ENCODE measurements around the gene CEP128. TPM values are rescaled to one million over a fixed set of nuclear protein-coding genes. Genes with fewer than 3 reads are reported as not detected.
A peak's percentile ranks its signal among the peaks of the same experiment; 100 is the strongest.

The CEP128 gene
- total RNA-seq, 4 donors from 2014 or later, result 1.9 to 9.7 (median 4.0) TPM

DNA sequence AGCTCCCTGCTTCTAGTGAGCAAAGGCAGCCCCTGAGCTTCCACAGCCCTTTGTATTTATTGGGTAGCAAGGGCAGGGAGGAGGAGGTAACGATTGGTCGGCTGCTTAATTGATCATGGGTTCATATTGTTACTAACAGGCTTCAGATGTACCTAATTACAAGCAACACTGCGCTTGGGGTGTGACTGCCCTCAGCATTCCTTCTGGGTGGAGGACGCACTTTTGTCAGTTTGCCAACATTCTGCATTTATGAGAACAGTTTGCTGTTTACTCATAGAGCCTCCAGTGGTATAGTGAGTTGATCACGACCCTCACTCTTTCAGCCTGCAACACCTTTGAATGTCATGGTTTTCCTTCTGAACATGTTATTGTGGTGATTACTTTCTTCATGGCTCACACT is 23.5 kb upstream of the CEP128 start:
- H3K4me3 ChIP-seq, result no peak overlapping the region
- WGBS, 2 donors (ENCODE audit: low coverage in 1 of 2), result 52 to 70% methylated on average over 1 to 5 of the region's 5 CpGs
- no peaks in the 10 kb centered on the region for H3K9me3 ChIP-seq
- no peaks in the 10 kb centered on the region for H3K36me3 ChIP-seq
- H3K27me3 ChIP-seq, result no peaks in the 10 kb centered on the region
- no peak for DNase-seq
- H3K4me1 ChIP-seq, result no peaks in the 10 kb centered on the region
- H3K27ac ChIP-seq, result no peak overlapping the region
- in situ Hi-C loops (cut with MboI; ENCODE audit: low pct_ligation_motif_present in 1 of 4, low pct_unique_long_range_greater_than_20kb in 1 of 4, low sequenced_read_pairs in 3 of 4) (loop anchor here in 1 of 4 donors (25.0 kb wide), 1 partner anchor 497 kb away; no protein-coding TSS in a partner anchor), intact Hi-C loops (cut with DNase I; ENCODE audit: low total_unique reads) (no loop called here)
- TF ChIP-seq POLR2AphosphoS5 (IDR thresholded peaks at IDR 0.05) (no peak), EP300 (IDR thresholded peaks at IDR 0.05; ENCODE audit: low read depth) (no peak), POLR2A (IDR thresholded peaks at IDR 0.05) (no peak)

- TF ChIP-seq POLR2AphosphoS5 (IDR thresholded peaks at IDR 0.05), result peak in 1 of 3 donors; percentile 47
- TF ChIP-seq, protein P1, sequence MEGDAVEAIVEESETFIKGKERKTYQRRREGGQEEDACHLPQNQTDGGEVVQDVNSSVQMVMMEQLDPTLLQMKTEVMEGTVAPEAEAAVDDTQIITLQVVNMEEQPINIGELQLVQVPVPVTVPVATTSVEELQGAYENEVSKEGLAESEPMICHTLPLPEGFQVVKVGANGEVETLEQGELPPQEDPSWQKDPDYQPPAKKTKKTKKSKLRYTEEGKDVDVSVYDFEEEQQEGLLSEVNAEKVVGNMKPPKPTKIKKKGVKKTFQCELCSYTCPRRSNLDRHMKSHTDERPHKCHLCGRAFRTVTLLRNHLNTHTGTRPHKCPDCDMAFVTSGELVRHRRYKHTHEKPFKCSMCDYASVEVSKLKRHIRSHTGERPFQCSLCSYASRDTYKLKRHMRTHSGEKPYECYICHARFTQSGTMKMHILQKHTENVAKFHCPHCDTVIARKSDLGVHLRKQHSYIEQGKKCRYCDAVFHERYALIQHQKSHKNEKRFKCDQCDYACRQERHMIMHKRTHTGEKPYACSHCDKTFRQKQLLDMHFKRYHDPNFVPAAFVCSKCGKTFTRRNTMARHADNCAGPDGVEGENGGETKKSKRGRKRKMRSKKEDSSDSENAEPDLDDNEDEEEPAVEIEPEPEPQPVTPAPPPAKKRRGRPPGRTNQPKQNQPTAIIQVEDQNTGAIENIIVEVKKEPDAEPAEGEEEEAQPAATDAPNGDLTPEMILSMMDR (IDR thresholded peaks at IDR 0.05), result no peak
- intact Hi-C loops (cut with DNase I; ENCODE audit: low total_unique reads) (no loop called here), in situ Hi-C loops (cut with MboI; ENCODE audit: low pct_ligation_motif_present in 1 of 4, low pct_unique_long_range_greater_than_20kb in 1 of 4, low sequenced_read_pairs in 3 of 4) (loop anchor here in 2 of 4 donors (10.0 to 25.0 kb wide), 2 partner anchors 215 to 503 kb away; no protein-coding TSS in a partner anchor)
- H3K36me3 ChIP-seq, result no peaks in the 10 kb centered on the region
- 22 to 28% methylated on average over 3 to 4 of the region's 4 CpGs for WGBS, 2 donors (ENCODE audit: low coverage in 1 of 2)
- no peak overlapping the region for H3K4me3 ChIP-seq
- H3K4me1 ChIP-seq, result peaks cover 0 to 11% (median 9%) of the 10 kb centered on the region in 4 donors
- H3K27me3 ChIP-seq, result peaks cover 24% of the 10 kb centered on the region
- H3K9me3 ChIP-seq, result no peaks in the 10 kb centered on the region
- peak; percentile 46 for DNase-seq
- H3K27ac ChIP-seq, result peak overlapping the region in 3 of 4 donors; percentile 12 to 46 (median 43)
These were observed 18.0 kb upstream of the CEP128 start for GRCh38 chr14:80959496-80959895.

DNA sequence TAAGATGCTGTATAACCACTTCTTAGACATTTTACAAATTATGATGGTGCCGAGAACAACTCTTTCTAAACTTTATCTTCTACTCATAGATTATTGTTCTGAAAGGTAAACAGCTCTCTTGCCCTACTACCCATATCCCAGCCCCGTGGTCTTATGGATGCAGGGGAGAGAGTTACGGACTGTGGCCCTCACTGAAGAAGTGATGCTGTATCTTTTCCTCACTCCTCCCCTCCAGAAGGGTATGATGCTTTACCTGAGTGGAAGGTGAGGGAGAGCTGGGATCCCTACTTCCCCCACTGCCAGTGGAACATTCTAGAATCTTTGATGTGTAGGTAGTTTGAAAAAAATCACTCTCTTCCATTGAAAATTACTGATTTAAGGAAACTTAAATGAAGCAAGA is 17.4 kb upstream of the CEP128 start:
- peaks cover 24% of the 10 kb centered on the region for H3K27me3 ChIP-seq
- DNase-seq, result no peak
- H3K4me1 ChIP-seq, result peaks cover 0 to 11% (median 9%) of the 10 kb centered on the region in 4 donors
- in situ Hi-C loops (cut with MboI; ENCODE audit: low pct_ligation_motif_present in 1 of 4, low pct_unique_long_range_greater_than_20kb in 1 of 4, low sequenced_read_pairs in 3 of 4), result loop anchor here in 2 of 4 donors (10.0 to 25.0 kb wide), 2 partner anchors 216 to 503 kb away; no protein-coding TSS in a partner anchor
- TF ChIP-seq EP300 (IDR thresholded peaks at IDR 0.05; ENCODE audit: low read depth), result no peak
- no peak for TF ChIP-seq POLR2AphosphoS5 (IDR thresholded peaks at IDR 0.05)
- TF ChIP-seq, protein P1 (IDR thresholded peaks at IDR 0.05), result no peak
- no peak for TF ChIP-seq POLR2A (IDR thresholded peaks at IDR 0.05)
- intact Hi-C loops (cut with DNase I; ENCODE audit: low total_unique reads), result no loop called here
- H3K9me3 ChIP-seq, result no peaks in the 10 kb centered on the region
- WGBS, 2 donors (ENCODE audit: low coverage in 1 of 2), result 68 to 100% methylated on average over 1 to 3 of the region's 3 CpGs
- H3K27ac ChIP-seq, result peak overlapping the region in 3 of 4 donors; percentile 12 to 46 (median 43)
- no peaks in the 10 kb centered on the region for H3K36me3 ChIP-seq
- H3K4me3 ChIP-seq, result no peak overlapping the region

DNA sequence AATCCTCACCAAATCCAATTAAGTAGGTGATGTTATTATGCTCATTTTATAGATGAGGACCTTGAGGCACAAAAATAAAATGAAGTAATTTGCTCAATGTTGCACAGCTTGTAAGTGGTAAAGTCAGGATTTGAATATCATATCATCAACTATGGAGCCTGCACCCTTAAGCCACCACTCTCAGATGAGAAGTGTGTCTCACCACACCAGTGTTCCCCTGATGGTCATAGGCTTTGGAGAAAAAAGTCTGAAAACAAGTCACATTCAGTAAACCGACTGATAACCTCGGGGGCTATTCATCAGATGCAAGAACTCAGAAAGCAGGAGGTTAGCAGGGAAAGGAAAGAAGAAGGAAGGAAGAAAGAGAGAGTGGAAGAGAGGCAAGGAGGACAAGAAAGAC is 16.7 kb upstream of the CEP128 start:
- intact Hi-C loops (cut with DNase I; ENCODE audit: low total_unique reads), result no loop called here
- H3K27ac ChIP-seq, result peak overlapping the region in 1 of 4 donors; percentile 20
- peaks cover 0 to 11% (median 9%) of the 10 kb centered on the region in 4 donors for H3K4me1 ChIP-seq
- H3K9me3 ChIP-seq, result no peaks in the 10 kb centered on the region
- DNase-seq, result no peak
- H3K36me3 ChIP-seq, result no peaks in the 10 kb centered on the region
- H3K27me3 ChIP-seq, result peaks cover 24% of the 10 kb centered on the region
- 80 to 88% methylated on average over 1 to 2 of the region's 2 CpGs for WGBS, 2 donors (ENCODE audit: low coverage in 1 of 2)
- H3K4me3 ChIP-seq, result no peak overlapping the region
- in situ Hi-C loops (cut with MboI; ENCODE audit: low pct_ligation_motif_present in 1 of 4, low pct_unique_long_range_greater_than_20kb in 1 of 4, low sequenced_read_pairs in 3 of 4), result loop anchor here in 2 of 4 donors (10.0 to 25.0 kb wide), 2 partner anchors 217 to 504 kb away; no protein-coding TSS in a partner anchor
- TF ChIP-seq EP300 (IDR thresholded peaks at IDR 0.05; ENCODE audit: low read depth) (no peak), POLR2AphosphoS5 (IDR thresholded peaks at IDR 0.05) (no peak), POLR2A (IDR thresholded peaks at IDR 0.05) (no peak)
- TF ChIP-seq, protein P1 (IDR thresholded peaks at IDR 0.05), result no peak

Data from transverse colon (tissue), 4 donors.